Skeletal muscle satellite cell (primary cell): ENCODE data around the gene RHO.

Experiments used
- H3K27me3 ChIP-seq: 2 replicates; pipeline ENCODE4 v1.7.0; 2013; ENCODE audit warnings: low read length; ENCODE audit not compliant: control insufficient read depth, insufficient read depth
- H3K36me3 ChIP-seq: 2 replicates; pipeline ENCODE4 v1.7.0; 2013; ENCODE audit warnings: mild to moderate bottlenecking, control low read depth, low read length; ENCODE audit not compliant: insufficient read depth
- H3K4me1 ChIP-seq: 2 replicates; pipeline ENCODE4 v1.7.0; 2013; ENCODE audit warnings: low read length; ENCODE audit not compliant: control insufficient read depth, insufficient read depth
- H3K4me2 ChIP-seq: 2 replicates; pipeline ENCODE4 v1.7.0; 2013; ENCODE audit warnings: mild to moderate bottlenecking, low read length
- H3K4me3 ChIP-seq: 2 replicates; pipeline ENCODE4 v1.7.0; 2013; ENCODE audit warnings: low read length
- H3K9ac ChIP-seq: 2 replicates; pipeline ENCODE4 v1.7.0; 2013; ENCODE audit warnings: mild to moderate bottlenecking, low read depth, low read length, moderate library complexity
- H3K9me3 ChIP-seq: replicated peaks from 2 replicates; pipeline ENCODE4 v1.7.0; 2013; ENCODE audit warnings: mild to moderate bottlenecking, control low read depth, low read length

Gene RHO

GRCh38 chr3:129501630-129502029, 26.8 kb upstream of the RHO start:
- Histone ChIP-seq H3K4me2 (no peak overlapping the region), H3K9ac (no peak overlapping the region), H3K27me3 (no peaks in the 10 kb centered on the region), H3K36me3 (peaks cover 13% of the 10 kb centered on the region), H3K4me1 (peaks cover 11% of the 10 kb centered on the region), H3K9me3 (no peaks in the 10 kb centered on the region), H3K4me3 (no peak overlapping the region)

GRCh38 chr3:129502641-129503408, 25.6 kb upstream of the RHO start:
- Histone ChIP-seq H3K27me3 (no peaks in the 10 kb centered on the region), H3K9ac (no peak overlapping the region), H3K9me3 (no peaks in the 10 kb centered on the region), H3K4me2 (no peak overlapping the region), H3K4me3 (no peak overlapping the region), H3K4me1 (peaks cover 11% of the 10 kb centered on the region), H3K36me3 (peaks cover 13% of the 10 kb centered on the region)

GRCh38 chr3:129503471-129504291, 24.8 kb upstream of the RHO start:
- Histone ChIP-seq H3K9me3 (no peaks in the 10 kb centered on the region), H3K4me2 (no peak overlapping the region), H3K4me3 (no peak overlapping the region), H3K36me3 (peaks cover 13% of the 10 kb centered on the region), H3K4me1 (peaks cover 7% of the 10 kb centered on the region), H3K27me3 (no peaks in the 10 kb centered on the region), H3K9ac (no peak overlapping the region)

- H3K4me1 ChIP-seq = no peaks in the 10 kb centered on the region
- no peak overlapping the region for H3K4me3 ChIP-seq
- no peaks in the 10 kb centered on the region for H3K9me3 ChIP-seq
- peaks cover 13% of the 10 kb centered on the region for H3K36me3 ChIP-seq
- no peak overlapping the region for H3K4me2 ChIP-seq
- H3K9ac ChIP-seq = no peak overlapping the region
- H3K27me3 ChIP-seq = no peaks in the 10 kb centered on the region
Measured at GRCh38 chr3:129504471-129505100, 23.9 kb upstream of the RHO start.

GRCh38 chr3:129505341-129505740, 23.1 kb upstream of the RHO start:
- H3K27me3 ChIP-seq = no peaks in the 10 kb centered on the region
- H3K9ac ChIP-seq = no peak overlapping the region
- no peaks in the 10 kb centered on the region for H3K9me3 ChIP-seq
- H3K4me1 ChIP-seq = no peaks in the 10 kb centered on the region
- no peak overlapping the region for H3K4me3 ChIP-seq
- no peak overlapping the region for H3K4me2 ChIP-seq
- H3K36me3 ChIP-seq = peaks cover 8% of the 10 kb centered on the region

GRCh38 chr3:129506231-129506742, 22.2 kb upstream of the RHO start:
- no peak overlapping the region for H3K4me3 ChIP-seq
- H3K9me3 ChIP-seq = no peaks in the 10 kb centered on the region
- no peaks in the 10 kb centered on the region for H3K27me3 ChIP-seq
- H3K9ac ChIP-seq = no peak overlapping the region
- H3K4me1 ChIP-seq = no peaks in the 10 kb centered on the region
- H3K36me3 ChIP-seq = peaks cover 6% of the 10 kb centered on the region
- H3K4me2 ChIP-seq = no peak overlapping the region

GRCh38 chr3:129507181-129507831, 21.1 kb upstream of the RHO start:
- Histone ChIP-seq H3K36me3 (peaks cover 6% of the 10 kb centered on the region), H3K4me1 (no peaks in the 10 kb centered on the region), H3K4me2 (no peak overlapping the region), H3K9ac (no peak overlapping the region), H3K9me3 (no peaks in the 10 kb centered on the region), H3K27me3 (no peaks in the 10 kb centered on the region), H3K4me3 (no peak overlapping the region)

GRCh38 chr3:129512595-129512994, 15.8 kb upstream of the RHO start:
- Histone ChIP-seq H3K4me1 (no peaks in the 10 kb centered on the region), H3K9ac (no peak overlapping the region), H3K27me3 (no peaks in the 10 kb centered on the region), H3K36me3 (no peaks in the 10 kb centered on the region), H3K9me3 (no peaks in the 10 kb centered on the region), H3K4me2 (no peak overlapping the region), H3K4me3 (no peak overlapping the region)

GRCh38 chr3:129513705-129514104, 14.7 kb upstream of the RHO start:
- Histone ChIP-seq H3K4me1 (no peaks in the 10 kb centered on the region), H3K9me3 (no peaks in the 10 kb centered on the region), H3K4me2 (no peak overlapping the region), H3K27me3 (no peaks in the 10 kb centered on the region), H3K36me3 (no peaks in the 10 kb centered on the region), H3K9ac (no peak overlapping the region), H3K4me3 (no peak overlapping the region)

- no peaks in the 10 kb centered on the region for H3K4me1 ChIP-seq
- no peak overlapping the region for H3K4me2 ChIP-seq
- H3K27me3 ChIP-seq = no peaks in the 10 kb centered on the region
- no peaks in the 10 kb centered on the region for H3K9me3 ChIP-seq
- no peak overlapping the region for H3K4me3 ChIP-seq
- H3K36me3 ChIP-seq = no peaks in the 10 kb centered on the region
- no peak overlapping the region for H3K9ac ChIP-seq
Measured at GRCh38 chr3:129514110-129514509, 14.3 kb upstream of the RHO start.

GRCh38 chr3:129514563-129514962, 13.9 kb upstream of the RHO start:
- Histone ChIP-seq H3K4me2 (no peak overlapping the region), H3K27me3 (no peaks in the 10 kb centered on the region), H3K4me1 (no peaks in the 10 kb centered on the region), H3K9ac (no peak overlapping the region), H3K9me3 (no peaks in the 10 kb centered on the region), H3K36me3 (no peaks in the 10 kb centered on the region), H3K4me3 (no peak overlapping the region)
